Gastrocnemius medialis (tissue), 4 donors: Measurements from ENCODE around the gene TRIM63. TPM values are rescaled to one million over a fixed set of nuclear protein-coding genes. Genes with fewer than 3 reads are reported as not detected.

Experiments used
- ATAC-seq, 2 donors: fragments of 150-250 bp; one replicate each; pipeline ENCODE4 v1.9.1; 2016
- DNase-seq, 2 donors: peaks; one replicate each; pipeline ENCODE4 v3.0.0-alpha.2; 2019
- H3K27ac ChIP-seq, 4 donors: fragments of 200-600 bp; sonication (generic); 1 replicate in 1 of 4; 2 replicates in 3 of 4; pipeline ENCODE4 v1.5.1; 2016 to 2018; ENCODE audit warnings: mild to moderate bottlenecking in 2 of 4, moderate library complexity in 1 of 4
- H3K27me3 ChIP-seq, 3 donors: fragments of 200-600 bp; sonication (generic) in 2 of 3; 1 replicate in 1 of 3; 2 replicates in 2 of 3; pipeline versions ENCODE4 v1.5.1 to v1.6.0; 2016 to 2019; ENCODE audit warnings: mild to moderate bottlenecking in 1 of 3, moderate library complexity in 1 of 3
- H3K36me3 ChIP-seq, 2 donors: fragments of 200-600 bp; sonication (generic) in 1 of 2; one replicate each; pipeline ENCODE4 v1.5.1; 2017 to 2018
- H3K4me1 ChIP-seq, 2 donors: fragments of 200-600 bp; sonication (generic) in 1 of 2; one replicate each; pipeline ENCODE4 v1.5.1; 2016 to 2017; ENCODE audit warnings: mild to moderate bottlenecking in 2 of 2
- H3K4me3 ChIP-seq, 4 donors: fragments of 200-600 bp; sonication (generic) in 3 of 4; 1 replicate in 1 of 4; 2 replicates in 3 of 4; pipeline ENCODE4 v1.5.1; 2016 to 2019; ENCODE audit warnings: mild to moderate bottlenecking in 2 of 4
- H3K9me3 ChIP-seq, 3 donors: fragments of 200-600 bp; sonication (generic) in 2 of 3; 1 replicate in 1 of 3; 2 replicates in 2 of 3; pipeline ENCODE4 v1.5.1; 2016 to 2019
- CTCF ChIP-seq, 5 experiments: fragments of 450-650 bp in 3 of 5; fragments of 200-600 bp in 2 of 5; sonication (generic) in 2 of 5; IDR thresholded peaks in 4 of 5; conservative IDR thresholded peaks in 1 of 5; 1 replicate in 4 of 5; 2 replicates in 1 of 5; pipeline ENCODE4 v1.5.1; 2016 to 2019; ENCODE audit warnings: antibody characterized with exemption in 5 of 5, mild to moderate bottlenecking in 3 of 5, moderate library complexity in 3 of 5
- POLR2A ChIP-seq, 2 donors: fragments of 450-650 bp; IDR thresholded peaks; one replicate each; pipeline ENCODE4 v1.6.1; 2017; ENCODE audit warnings: antibody characterized with exemption in 2 of 2, mild to moderate bottlenecking in 2 of 2, moderate library complexity in 2 of 2
- in situ Hi-C, 4 donors: fragments of 200-750 bp; cut with MboI; loops; one replicate each; pipeline versions ENCODE4 v1.15.0 to v1.8.0; 2017; ENCODE audit warnings: low sequenced_read_pairs in 4 of 4
- intact Hi-C: fragments of 100-400 bp; cut with DNase I; formaldehyde crosslinking; loops from one replicate; pipeline ENCODE4 v1.15.1; 2023; ENCODE audit warnings: low total_unique reads
- total RNA-seq, 4 donors: library from RNA; depleted of rRNA; stranded (reverse); fragments of >200 nt; gene quantifications; one replicate each; pipeline versions ENCODE4 v1.1.0 to v1.2.3, GENCODE V29; 2016

The TRIM63 gene
- total RNA-seq, 4 donors from 2014 or later, result 1,040 to 4,298 (median 2,203) TPM

GRCh38 chr1:26021647-26022403 lies 45.6 kb downstream of the TRIM63 start, which contains the start of gene EXTL1:
TSS of gene EXTL1 (plus strand) at chr1:26021775. CDS start at chr1:26022647, 872 bp downstream.
- no peaks in the 10 kb centered on the region for H3K9me3 ChIP-seq
- intact Hi-C loops, result no loop called here
- in situ Hi-C loops, result no loop called here
- no peaks in the 10 kb centered on the region for H3K36me3 ChIP-seq
- peak; percentile 38 to 74 for ATAC-seq
- H3K27ac ChIP-seq, result peak within 1 kb of the TSS; percentile 74 to 82 (median 78)
- no peaks in the 10 kb centered on the region for H3K27me3 ChIP-seq
- DNase-seq, result peak in 1 of 2 donors; percentile 83
- H3K4me3 ChIP-seq, result no peak within 1 kb of the TSS
- H3K4me1 ChIP-seq, result peaks cover 22 to 57% of the 10 kb centered on the region in 2 donors
- TF ChIP-seq CTCF (IDR thresholded peaks at IDR 0.05 in 4 of 5, conservative IDR thresholded peaks at IDR 0.05 in 1 of 5) (no peak), POLR2A (IDR thresholded peaks at IDR 0.05) (no peak)

GRCh38 chr1:26020941-26021646 lies 46.3 kb downstream of the TRIM63 start:
- peaks cover 22 to 57% of the 10 kb centered on the region in 2 donors for H3K4me1 ChIP-seq
- no peaks in the 10 kb centered on the region for H3K27me3 ChIP-seq
- H3K9me3 ChIP-seq, result no peaks in the 10 kb centered on the region
- in situ Hi-C loops (no loop called here), intact Hi-C loops (no loop called here)
- ATAC-seq, result no peak
- peak overlapping the region; percentile 74 to 82 (median 78) for H3K27ac ChIP-seq
- no peak for DNase-seq
- H3K4me3 ChIP-seq, result no peak overlapping the region
- TF ChIP-seq CTCF (IDR thresholded peaks at IDR 0.05 in 4 of 5, conservative IDR thresholded peaks at IDR 0.05 in 1 of 5) (no peak), POLR2A (IDR thresholded peaks at IDR 0.05) (no peak)
- H3K36me3 ChIP-seq, result no peaks in the 10 kb centered on the region

- H3K36me3 ChIP-seq, result no peaks in the 10 kb centered on the region
- peak overlapping the region; percentile 74 to 82 (median 78) for H3K27ac ChIP-seq
- intact Hi-C loops (no loop called here), in situ Hi-C loops (no loop called here)
- H3K9me3 ChIP-seq, result no peaks in the 10 kb centered on the region
- no peaks in the 10 kb centered on the region for H3K27me3 ChIP-seq
- ATAC-seq (no peak), DNase-seq (no peak)
- TF ChIP-seq POLR2A (IDR thresholded peaks at IDR 0.05) (no peak), CTCF (IDR thresholded peaks at IDR 0.05 in 4 of 5, conservative IDR thresholded peaks at IDR 0.05 in 1 of 5) (no peak)
- H3K4me1 ChIP-seq, result peaks cover 22 to 57% of the 10 kb centered on the region in 2 donors
- H3K4me3 ChIP-seq, result no peak overlapping the region
Measured at GRCh38 chr1:26020330-26020768, 47.1 kb downstream of the TRIM63 start.

GRCh38 chr1:26019641-26020315 lies 47.7 kb downstream of the TRIM63 start:
- in situ Hi-C loops, result no loop called here

More at GRCh38 chr1:26019641-26020315, 47.7 kb downstream of the TRIM63 start:
- intact Hi-C loops, result no loop called here
- TF ChIP-seq CTCF (IDR thresholded peaks at IDR 0.05 in 4 of 5, conservative IDR thresholded peaks at IDR 0.05 in 1 of 5) (no peak), POLR2A (IDR thresholded peaks at IDR 0.05) (no peak)
- H3K4me1 ChIP-seq, result peaks cover 22 to 56% of the 10 kb centered on the region in 2 donors
- no peaks in the 10 kb centered on the region for H3K36me3 ChIP-seq
- H3K27me3 ChIP-seq, result no peaks in the 10 kb centered on the region
- no peaks in the 10 kb centered on the region for H3K9me3 ChIP-seq
- ATAC-seq (no peak), DNase-seq (no peak)
- peak overlapping the region in 3 of 4 donors; percentile 76 to 82 (median 79) for H3K27ac ChIP-seq
- H3K4me3 ChIP-seq, result no peak overlapping the region
